H9 (cell line): ENCODE data around the gene C16orf74. TPM values are rescaled to one million over a fixed set of nuclear protein-coding genes. Genes with fewer than 3 reads are reported as not detected.

Experiments
- DNase-seq: peaks from one replicate; pipeline ENCODE4 v3.0.0-alpha.2; 2017
- H2AFZ ChIP-seq: one replicate; pipeline ENCODE4 v1.6.1; 2013; ENCODE audit warnings: mild to moderate bottlenecking, low read length, control low read depth, moderate library complexity
- H2AK5ac ChIP-seq: 2 replicates; pipeline ENCODE4 v1.6.1; 2013; ENCODE audit warnings: low read length, control low read depth, mixed read lengths; ENCODE audit not compliant: insufficient read length
- H2BK120ac ChIP-seq: one replicate; pipeline ENCODE4 v1.6.1; 2013; ENCODE audit warnings: low read depth, mild to moderate bottlenecking, low read length, control low read depth, inconsistent platforms; ENCODE audit not compliant: poor library complexity, severe bottlenecking
- H2BK12ac ChIP-seq: 2 replicates; pipeline ENCODE4 v1.6.1; 2013; ENCODE audit warnings: low read length, control low read depth, mixed read lengths, low read depth; ENCODE audit not compliant: insufficient read length
- H2BK15ac ChIP-seq: 2 replicates; pipeline ENCODE4 v1.6.1; 2013; ENCODE audit warnings: low read depth, low read length, control low read depth
- H2BK20ac ChIP-seq: one replicate; pipeline ENCODE4 v1.6.1; 2013; ENCODE audit warnings: low read depth, mild to moderate bottlenecking, low read length, control low read depth, inconsistent platforms; ENCODE audit not compliant: poor library complexity, severe bottlenecking
- H2BK5ac ChIP-seq: 2 replicates; pipeline ENCODE4 v1.6.1; 2013; ENCODE audit warnings: low read length, control low read depth, mixed read lengths; ENCODE audit not compliant: insufficient read length
- H3K14ac ChIP-seq: 2 replicates; pipeline ENCODE4 v1.6.1; 2013; ENCODE audit warnings: low read length, control low read depth; ENCODE audit not compliant: insufficient read depth
- H3K18ac ChIP-seq: 2 replicates; pipeline ENCODE4 v1.6.1; 2013; ENCODE audit warnings: low read depth, mild to moderate bottlenecking, mixed read lengths, low read length, control low read depth; ENCODE audit not compliant: insufficient read length
- H3K23ac ChIP-seq: 2 replicates; pipeline ENCODE4 v1.6.1; 2013; ENCODE audit warnings: low read length, control low read depth, mixed read lengths, low read depth; ENCODE audit not compliant: insufficient read length
- H3K23me2 ChIP-seq: 2 replicates; pipeline ENCODE4 v1.6.1; 2013; ENCODE audit warnings: low read depth, mild to moderate bottlenecking, mixed read lengths, low read length, control low read depth; ENCODE audit not compliant: insufficient read length, poor library complexity, severe bottlenecking
- H3K27ac ChIP-seq: 2 replicates; pipeline ENCODE4 v1.5.1; 2013; ENCODE audit warnings: low read length, control low read depth, mixed read lengths, low read depth; ENCODE audit not compliant: insufficient read length
- H3K27me3 ChIP-seq: 2 replicates; pipeline ENCODE4 v1.6.1; 2013; ENCODE audit warnings: low read length, control low read depth, inconsistent platforms; ENCODE audit not compliant: insufficient read depth
- H3K4ac ChIP-seq: 2 replicates; pipeline ENCODE4 v1.6.1; 2013; ENCODE audit warnings: low read depth, mild to moderate bottlenecking, control low read depth, inconsistent platforms, low read length, moderate library complexity
- H3K4me1 ChIP-seq: 2 replicates; pipeline ENCODE4 v1.6.1; 2013; ENCODE audit warnings: low read length, control low read depth, inconsistent platforms; ENCODE audit not compliant: insufficient read depth
- H3K4me2 ChIP-seq: 2 replicates; pipeline ENCODE4 v1.6.1; 2013; ENCODE audit warnings: low read length, control low read depth, mixed read lengths; ENCODE audit not compliant: insufficient read length, insufficient read depth
- H3K56ac ChIP-seq: 2 replicates; pipeline ENCODE4 v1.6.1; 2013; ENCODE audit warnings: low read depth, mild to moderate bottlenecking, mixed read lengths, low read length, control low read depth; ENCODE audit not compliant: insufficient read length
- H3K79me1 ChIP-seq: 2 replicates; pipeline ENCODE4 v1.6.1; 2013; ENCODE audit warnings: low read depth, mild to moderate bottlenecking, moderate library complexity, low read length, control low read depth, inconsistent platforms; ENCODE audit not compliant: insufficient read depth, poor library complexity, severe bottlenecking
- H3K79me2 ChIP-seq: 2 replicates; pipeline ENCODE4 v1.6.1; 2013; ENCODE audit warnings: low read length, control low read depth, inconsistent platforms; ENCODE audit not compliant: insufficient read depth
- H3K9ac ChIP-seq: 2 replicates; pipeline ENCODE4 v1.6.1; 2013; ENCODE audit warnings: low read length, control low read depth, mixed read lengths; ENCODE audit not compliant: insufficient read length; ENCODE audit errors: extremely low read depth
- H3K9me3 ChIP-seq: one replicate; pipeline ENCODE4 v1.6.1; 2013; ENCODE audit warnings: low read depth, low read length, inconsistent platforms; ENCODE audit not compliant: control insufficient read depth
- H3T11ph ChIP-seq: one replicate; pipeline ENCODE4 v1.6.1; 2013; ENCODE audit warnings: mild to moderate bottlenecking, low read length, control low read depth, inconsistent platforms
- H4K20me1 ChIP-seq: one replicate; pipeline ENCODE4 v1.6.1; 2013; ENCODE audit not compliant: control insufficient read depth, insufficient read length, insufficient read depth
- H4K5ac ChIP-seq: 2 replicates; pipeline ENCODE4 v1.6.1; 2013; ENCODE audit warnings: low read depth, mild to moderate bottlenecking, mixed read lengths, low read length, control low read depth; ENCODE audit not compliant: insufficient read length
- H4K8ac ChIP-seq: replicated peaks from 2 replicates; pipeline ENCODE4 v1.6.1; 2013; ENCODE audit warnings: low read length, control low read depth, mixed read lengths, low read depth; ENCODE audit not compliant: insufficient read length
- H4K91ac ChIP-seq: 2 replicates; pipeline ENCODE4 v1.6.1; 2013; ENCODE audit warnings: low read depth, mild to moderate bottlenecking, moderate library complexity, mixed read lengths, low read length, control low read depth; ENCODE audit not compliant: insufficient read length
- H3K27ac Mint-ChIP-seq, 3 experiments: 2 replicates in 2 of 3; 3 replicates in 1 of 3; pipeline ENCODE4 v1.8.0; 2020 to 2021; ENCODE audit warnings: mixed read lengths in 3 of 3, mild to moderate bottlenecking in 1 of 3, moderate library complexity in 1 of 3
- H3K27me3 Mint-ChIP-seq: 2 replicates; pipeline ENCODE4 v1.8.0; 2021; ENCODE audit warnings: low read depth, mild to moderate bottlenecking, moderate library complexity, mixed read lengths
- H3K36me3 Mint-ChIP-seq, 3 experiments: 2 replicates in 2 of 3; 3 replicates in 1 of 3; pipeline ENCODE4 v1.8.0; 2020 to 2021; ENCODE audit warnings: low read depth in 3 of 3, mixed read lengths in 3 of 3; ENCODE audit not compliant: insufficient read depth in 1 of 3
- H3K4me1 Mint-ChIP-seq, 2 experiments: 2 replicates each; pipeline ENCODE4 v1.8.0; 2020; ENCODE audit warnings: mixed read lengths in 2 of 2
- H3K4me3 Mint-ChIP-seq, 2 experiments: 2 replicates in 1 of 2; 3 replicates in 1 of 2; pipeline ENCODE4 v1.8.0; 2020 to 2021; ENCODE audit warnings: mild to moderate bottlenecking in 2 of 2, mixed read lengths in 2 of 2, moderate library complexity in 1 of 2
- H3K9me3 Mint-ChIP-seq, 2 experiments: 2 replicates in 1 of 2; 3 replicates in 1 of 2; pipeline ENCODE4 v1.8.0; 2020; ENCODE audit warnings: mild to moderate bottlenecking in 2 of 2, mixed read lengths in 2 of 2, moderate library complexity in 1 of 2
- WGBS: extraction: QIAGEN DNeasy Blood & Tissue Kit; methylation state at CpG from one replicate; pipeline ENCODE4 v1.1.7; 2013; ENCODE audit warnings: missing lambda C conversion rate, low lambda C conversion rate, mixed read lengths; ENCODE audit not compliant: insufficient read length; ENCODE audit errors: extremely low coverage; 5-methylcytosine and 5-hydroxymethylcytosine counted together
- total RNA-seq: library from RNA; stranded (reverse); gene quantifications from 2 replicates; pipeline ENCODE4 v1.2.1, GENCODE V29; 2021
- TF ChIP-seq, protein P1 (sequence below): fragments of 200-600 bp; sonication (generic); conservative IDR thresholded peaks from 3 replicates; pipeline ENCODE4 v1.8.0; 2021; ENCODE audit warnings: antibody characterized with exemption, mild to moderate bottlenecking

C16orf74 gene
- total RNA-seq, 1 experiment from 2014 or later, result 5.6 TPM

DNA sequence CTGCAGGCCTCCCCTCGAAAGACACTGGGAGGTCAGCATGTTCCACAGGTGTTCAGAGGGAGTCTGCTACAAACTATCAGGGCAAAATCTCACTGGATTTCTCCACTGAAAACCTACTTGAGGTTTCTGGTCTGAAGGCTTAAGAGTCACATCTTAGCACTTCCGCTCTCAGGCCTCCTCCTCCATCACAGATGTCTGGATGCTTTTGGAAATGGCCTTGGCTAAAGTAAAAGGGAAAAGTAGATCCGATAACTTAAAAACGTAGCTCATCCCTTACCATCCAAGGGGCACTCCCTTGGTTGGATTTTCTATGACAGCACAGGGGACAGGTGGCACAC is 76.5 kb downstream of the C16orf74 start:
- no peaks in the 10 kb centered on the region for H4K20me1 ChIP-seq
- no peak overlapping the region for H2BK120ac ChIP-seq
- no peak overlapping the region for H3K4me2 ChIP-seq
- H3K23ac ChIP-seq, result no peak overlapping the region
- Mint-ChIP-seq H3K36me3 (peaks cover 33 to 95% (median 80%) of the 10 kb centered on the region in 3 experiments; a peak in 6 of 7 replicates), H3K27ac (peak overlapping the region in 1 of 3 experiments; percentile 77; a peak in 2 of 7 replicates), H3K27me3 (no peaks in the 10 kb centered on the region; the same call in none of the 2 replicates), H3K4me3 (no peak overlapping the region), H3K9me3 (no peaks in the 10 kb centered on the region), H3K4me1 (no peaks in the 10 kb centered on the region)
- H3K14ac ChIP-seq, result no peak overlapping the region
- H4K91ac ChIP-seq, result no peak overlapping the region
- no peaks in the 10 kb centered on the region for H3K27me3 ChIP-seq
- no peak overlapping the region for H3K56ac ChIP-seq
- no peak overlapping the region for H2BK20ac ChIP-seq
- no peak overlapping the region for H3K4ac ChIP-seq
- H3K9me3 ChIP-seq, result no peaks in the 10 kb centered on the region
- DNase-seq, result no peak
- no peak overlapping the region for H4K8ac ChIP-seq
- no peak overlapping the region for H2AK5ac ChIP-seq
- no peak overlapping the region for H4K5ac ChIP-seq
- no peak overlapping the region for H3K18ac ChIP-seq
- H2BK12ac ChIP-seq, result no peak overlapping the region
- H2BK5ac ChIP-seq, result no peak overlapping the region
- no peak overlapping the region for H2AFZ ChIP-seq
- H3K9ac ChIP-seq, result no peak overlapping the region
- no peaks in the 10 kb centered on the region for H3K79me1 ChIP-seq
- no peak overlapping the region for H3T11ph ChIP-seq
- H3K23me2 ChIP-seq, result no peaks in the 10 kb centered on the region
- H3K27ac ChIP-seq, result no peak overlapping the region
- TF ChIP-seq, protein P1, sequence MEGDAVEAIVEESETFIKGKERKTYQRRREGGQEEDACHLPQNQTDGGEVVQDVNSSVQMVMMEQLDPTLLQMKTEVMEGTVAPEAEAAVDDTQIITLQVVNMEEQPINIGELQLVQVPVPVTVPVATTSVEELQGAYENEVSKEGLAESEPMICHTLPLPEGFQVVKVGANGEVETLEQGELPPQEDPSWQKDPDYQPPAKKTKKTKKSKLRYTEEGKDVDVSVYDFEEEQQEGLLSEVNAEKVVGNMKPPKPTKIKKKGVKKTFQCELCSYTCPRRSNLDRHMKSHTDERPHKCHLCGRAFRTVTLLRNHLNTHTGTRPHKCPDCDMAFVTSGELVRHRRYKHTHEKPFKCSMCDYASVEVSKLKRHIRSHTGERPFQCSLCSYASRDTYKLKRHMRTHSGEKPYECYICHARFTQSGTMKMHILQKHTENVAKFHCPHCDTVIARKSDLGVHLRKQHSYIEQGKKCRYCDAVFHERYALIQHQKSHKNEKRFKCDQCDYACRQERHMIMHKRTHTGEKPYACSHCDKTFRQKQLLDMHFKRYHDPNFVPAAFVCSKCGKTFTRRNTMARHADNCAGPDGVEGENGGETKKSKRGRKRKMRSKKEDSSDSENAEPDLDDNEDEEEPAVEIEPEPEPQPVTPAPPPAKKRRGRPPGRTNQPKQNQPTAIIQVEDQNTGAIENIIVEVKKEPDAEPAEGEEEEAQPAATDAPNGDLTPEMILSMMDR, result no peak
- H3K4me1 ChIP-seq, result no peaks in the 10 kb centered on the region
- H3K79me2 ChIP-seq, result no peaks in the 10 kb centered on the region
- WGBS, result no CpG with 5 or more reads among the region's 4 CpGs
- H2BK15ac ChIP-seq, result no peak overlapping the region
